NCI-H1417 treated with DMSO at 0.1 percent for 48 hours (cell line): ENCODE data around the gene PHC2.
"Not testable (repeated sequence)": the region's sequence is repeated elsewhere in the genome, so short reads cannot be mapped to it uniquely, and the experiment has no call there.

ENCODE experiments used
- DNase-seq: peaks from one replicate; lab custom pipeline; 2025; lab: John Stamatoyannopoulos, UW

The PHC2 gene

GRCh38 chr1:33311706-33312412, 119.0 kb downstream of the PHC2 start:
- DNase-seq: no peak

- no peak for DNase-seq
Observed at GRCh38 chr1:33310702-33311101, 120.2 kb downstream of the PHC2 start.

- not testable (repeated sequence) for DNase-seq
Observed at GRCh38 chr1:33309351-33309750, 121.5 kb downstream of the PHC2 start.

- DNase-seq: no peak
Observed at GRCh38 chr1:33307494-33307864, 123.4 kb downstream of the PHC2 start.

- DNase-seq: no peak
Observed at GRCh38 chr1:33306653-33307493, 124.0 kb downstream of the PHC2 start.

GRCh38 chr1:33305816-33306652, 124.9 kb downstream of the PHC2 start:
- DNase-seq: no peak

- no peak for DNase-seq
Observed at GRCh38 chr1:33305016-33305415, 125.9 kb downstream of the PHC2 start.

- no peak for DNase-seq
Observed at GRCh38 chr1:33302325-33302724, 128.6 kb downstream of the PHC2 start.

GRCh38 chr1:33301273-33301984, 129.5 kb downstream of the PHC2 start:
- DNase-seq: no peak

- DNase-seq: no peak
Observed at GRCh38 chr1:33300673-33301072, 130.2 kb downstream of the PHC2 start.

GRCh38 chr1:33299461-33300155, 131.3 kb downstream of the PHC2 start:
- no peak for DNase-seq

- DNase-seq: no peak
Observed at GRCh38 chr1:33298623-33299277, 132.1 kb downstream of the PHC2 start.

GRCh38 chr1:33297911-33298622, 132.8 kb downstream of the PHC2 start:
- DNase-seq: no peak

GRCh38 chr1:33296824-33297223, 134.1 kb downstream of the PHC2 start:
- no peak for DNase-seq

GRCh38 chr1:33296082-33296458, 134.8 kb downstream of the PHC2 start:
- no peak for DNase-seq

- no peak for DNase-seq
Observed at GRCh38 chr1:33295450-33296081, 135.3 kb downstream of the PHC2 start.

GRCh38 chr1:33295023-33295422, 135.9 kb downstream of the PHC2 start:
- no peak for DNase-seq

GRCh38 chr1:33294071-33295010, 136.6 kb downstream of the PHC2 start:
- no peak for DNase-seq
